Measurements from ENCODE around the gene CDCA7L. TPM values are rescaled to one million over a fixed set of nuclear protein-coding genes. Genes with fewer than 3 reads are reported as not detected.

CDCA7L gene
- total RNA-seq, 1 experiment from 2014 or later, result 107 TPM

GRCh38 chr7:21971780-21972396 is 26.2 kb upstream of the CDCA7L start (continued):
- TF ChIP-seq, protein P1, sequence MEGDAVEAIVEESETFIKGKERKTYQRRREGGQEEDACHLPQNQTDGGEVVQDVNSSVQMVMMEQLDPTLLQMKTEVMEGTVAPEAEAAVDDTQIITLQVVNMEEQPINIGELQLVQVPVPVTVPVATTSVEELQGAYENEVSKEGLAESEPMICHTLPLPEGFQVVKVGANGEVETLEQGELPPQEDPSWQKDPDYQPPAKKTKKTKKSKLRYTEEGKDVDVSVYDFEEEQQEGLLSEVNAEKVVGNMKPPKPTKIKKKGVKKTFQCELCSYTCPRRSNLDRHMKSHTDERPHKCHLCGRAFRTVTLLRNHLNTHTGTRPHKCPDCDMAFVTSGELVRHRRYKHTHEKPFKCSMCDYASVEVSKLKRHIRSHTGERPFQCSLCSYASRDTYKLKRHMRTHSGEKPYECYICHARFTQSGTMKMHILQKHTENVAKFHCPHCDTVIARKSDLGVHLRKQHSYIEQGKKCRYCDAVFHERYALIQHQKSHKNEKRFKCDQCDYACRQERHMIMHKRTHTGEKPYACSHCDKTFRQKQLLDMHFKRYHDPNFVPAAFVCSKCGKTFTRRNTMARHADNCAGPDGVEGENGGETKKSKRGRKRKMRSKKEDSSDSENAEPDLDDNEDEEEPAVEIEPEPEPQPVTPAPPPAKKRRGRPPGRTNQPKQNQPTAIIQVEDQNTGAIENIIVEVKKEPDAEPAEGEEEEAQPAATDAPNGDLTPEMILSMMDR (IDR thresholded peaks at IDR 0.05 in 2 of 3, conservative IDR thresholded peaks at IDR 0.05 in 1 of 3; ENCODE audit: borderline replicate concordance in 1 of 3, insufficient read depth in 1 of 3, low read depth in 2 of 3, low read length in 2 of 3), result no peak
- TF ChIP-seq EZH2phosphoT487 (IDR thresholded peaks at IDR 0.05; ENCODE audit: borderline replicate concordance), result no peak
- TF ChIP-seq ZFX (IDR thresholded peaks at IDR 0.05), result no peak
- no peak for TF ChIP-seq RAD21 (IDR thresholded peaks at IDR 0.05; ENCODE audit: low read depth)
- no peak for TF ChIP-seq JUND (IDR thresholded peaks at IDR 0.05)

- BruUV-seq (replicated peaks), result no TSS peak
- DNase-seq (ENCODE audit: low read depth, low spot score) (no peak), ATAC-seq (no peak)
- no peaks in the 10 kb centered on the region for H3K79me2 ChIP-seq (ENCODE audit: insufficient read depth, low read length)
- RAD21 ChIA-PET (ENCODE audit: low non-redundant PET in 1 of 2, low total read pairs in 2 of 2, uncharacterized antibody in 2 of 2, unreplicated experiment in 2 of 2), result no interaction called here
- H3K4me2 ChIP-seq (ENCODE audit: low read length), result no peak overlapping the region
- H3K9me2 ChIP-seq (ENCODE audit: insufficient read depth), result no peaks in the 10 kb centered on the region
- intact Hi-C loops (cut with micrococcal nuclease), result no loop called here
- H3K27ac ChIP-seq (ENCODE audit: low read depth, low read length), result no peak overlapping the region
- H2AFZ ChIP-seq (ENCODE audit: low read depth, low read length, poor library complexity, severe bottlenecking), result no peak overlapping the region
- H4K20me1 ChIP-seq (ENCODE audit: insufficient read depth), result no peaks in the 10 kb centered on the region
- H3K4me1 ChIP-seq (ENCODE audit: control insufficient read depth in 1 of 2, insufficient read depth in 2 of 2, low read length in 2 of 2), result peaks cover 10 to 26% of the 10 kb centered on the region in 2 experiments; a peak in 3 of 4 replicates
- H3K36me3 ChIP-seq (ENCODE audit: control insufficient read depth in 1 of 2, insufficient read depth in 2 of 2, low read length in 2 of 2), result no peaks in the 10 kb centered on the region
- 0 out of 4 replicates have a peak, but pooled peaks cover 0 to 2% of the 10 kb centered on the region in 2 experiments for H3K9me3 ChIP-seq (ENCODE audit: control insufficient read depth in 1 of 2, insufficient read depth in 1 of 2, low read depth in 1 of 2, low read length in 2 of 2)
- no peak overlapping the region for H3K4me3 ChIP-seq (replicated peaks in 1 of 2; ENCODE audit: low read depth in 1 of 2, low read length in 2 of 2)
- H3K9ac ChIP-seq (ENCODE audit: low read length), result no peak overlapping the region
- H3K27me3 ChIP-seq (ENCODE audit: insufficient read depth, low read length), result no peaks in the 10 kb centered on the region
- CTCF ChIA-PET, result no interaction called here
- POLR2A ChIA-PET, result no interaction called here
- TF ChIP-seq ZNF274 (IDR thresholded peaks at IDR 0.05; ENCODE audit: low read depth, low read length) (no peak), SIN3A (IDR thresholded peaks at IDR 0.05; ENCODE audit: low read depth) (no peak), ZBTB33 (IDR thresholded peaks at IDR 0.05; ENCODE audit: extremely low read depth, insufficient replicate concordance, low read length) (no peak), ZFX (IDR thresholded peaks at IDR 0.05) (no peak), ELF1 (IDR thresholded peaks at IDR 0.05; ENCODE audit: borderline replicate concordance, low read depth) (no peak), SRF (IDR thresholded peaks at IDR 0.05; ENCODE audit: low read depth) (no peak), RAD21 (IDR thresholded peaks at IDR 0.05; ENCODE audit: low read depth) (no peak), REST (IDR thresholded peaks at IDR 0.05; ENCODE audit: low read depth) (no peak), EGR1 (IDR thresholded peaks at IDR 0.05; ENCODE audit: low read depth) (no peak), TCF7L2 (IDR thresholded peaks at IDR 0.05; ENCODE audit: borderline replicate concordance, extremely low read depth, insufficient read depth, insufficient read length) (no peak), EZH2phosphoT487 (IDR thresholded peaks at IDR 0.05; ENCODE audit: borderline replicate concordance) (no peak), CEBPB (IDR thresholded peaks at IDR 0.05; ENCODE audit: low read depth) (no peak)
- TF ChIP-seq, protein P1 (IDR thresholded peaks at IDR 0.05 in 2 of 3, conservative IDR thresholded peaks at IDR 0.05 in 1 of 3; ENCODE audit: borderline replicate concordance in 1 of 3, insufficient read depth in 1 of 3, low read depth in 2 of 3, low read length in 2 of 3), result no peak
These were observed 24.1 kb upstream of the CDCA7L start for GRCh38 chr7:21969822-21970221.
